Spleen (tissue), 11 donors: ENCODE measurements around the gene STAT1. TPM values are rescaled to one million over a fixed set of nuclear protein-coding genes. Genes with fewer than 3 reads are reported as not detected.
A peak's percentile ranks its signal among the peaks of the same experiment; 100 is the strongest.

Experiments
- DNase-seq: peaks from one replicate; pipeline ENCODE4 v3.0.0-alpha.2; 2020
- H3K27ac ChIP-seq, 8 donors: fragments of 200-600 bp; sonication (generic) in 7 of 8; 1 replicate in 4 of 8; 2 replicates in 4 of 8; pipeline versions ENCODE4 v1.5.0 to v1.8.0; 2016 to 2021; ENCODE audit warnings: inconsistent platforms in 4 of 8, mild to moderate bottlenecking in 4 of 8, moderate library complexity in 1 of 8
- H3K27me3 ChIP-seq, 7 donors: fragments of 200-600 bp; sonication (generic) in 6 of 7; replicated peaks in 1 of 7; 1 replicate in 4 of 7; 2 replicates in 3 of 7; pipeline versions ENCODE4 v1.5.0 to v1.8.0; 2016 to 2021; ENCODE audit warnings: inconsistent platforms in 3 of 7, mild to moderate bottlenecking in 1 of 7
- H3K36me3 ChIP-seq, 6 donors: fragments of 200-600 bp; sonication (generic) in 5 of 6; 1 replicate in 4 of 6; 2 replicates in 2 of 6; pipeline versions ENCODE4 v1.5.0 to v1.8.0; 2016 to 2021; ENCODE audit warnings: inconsistent platforms in 2 of 6
- H3K4me1 ChIP-seq, 6 donors: fragments of 200-600 bp; sonication (generic) in 5 of 6; 1 replicate in 3 of 6; 2 replicates in 3 of 6; pipeline versions ENCODE4 v1.5.0 to v1.8.0; 2016 to 2021; ENCODE audit warnings: inconsistent platforms in 3 of 6
- H3K4me3 ChIP-seq, 8 donors: fragments of 200-600 bp; sonication (generic) in 7 of 8; 1 replicate in 4 of 8; 2 replicates in 4 of 8; pipeline versions ENCODE4 v1.5.0 to v1.8.0; 2016 to 2021; ENCODE audit warnings: inconsistent platforms in 4 of 8, mild to moderate bottlenecking in 4 of 8, moderate library complexity in 2 of 8
- H3K9me3 ChIP-seq, 8 donors: fragments of 200-600 bp; sonication (generic) in 7 of 8; 1 replicate in 4 of 8; 2 replicates in 4 of 8; pipeline versions ENCODE4 v1.5.0 to v1.8.0; 2016 to 2021; ENCODE audit warnings: inconsistent platforms in 4 of 8
- POLR2A ChIP-seq, 3 donors: fragments of 450-650 bp; IDR thresholded peaks; one replicate each; pipeline ENCODE4 v1.5.1; 2017; ENCODE audit warnings: antibody characterized with exemption in 3 of 3, mild to moderate bottlenecking in 1 of 3
- POLR2AphosphoS5 ChIP-seq, 3 donors: sonication (generic); formaldehyde crosslinking; IDR thresholded peaks; one replicate each; pipeline ENCODE4 v1.5.1; 2017; ENCODE audit warnings: antibody characterized with exemption in 3 of 3
- WGBS, 5 donors: extraction: QIAGEN DNeasy Blood & Tissue Kit in 3 of 5; methylation state at CpG; one replicate each; pipeline versions ENCODE4 v1.1.5 to v1.1.7; 2013 to 2018; 5-methylcytosine and 5-hydroxymethylcytosine counted together
- intact Hi-C: fragments of 100-400 bp; cut with DNase I; formaldehyde crosslinking; loops from one replicate; pipeline ENCODE4 v1.15.0; 2023; ENCODE audit warnings: low total_unique reads
- polyA plus RNA-seq, 3 donors: library from polyadenylated mRNA; stranded (reverse); fragments of 200-250 nt; gene quantifications; one replicate each; pipeline ENCODE4 v1.2.1, GENCODE V29; 2013
- total RNA-seq, 7 donors: library from RNA; depleted of rRNA in 3 of 7; stranded (reverse); fragments of >200 nt in 3 of 7; fragmentation: NEBNext Ultra II Directional in 4 of 7; extraction: Animal tissue kit (Norgen Biotek cat#: 25700) in 4 of 7; gene quantifications; one replicate each; pipeline versions ENCODE4 v1.1.0 to v1.2.1, GENCODE V29; 2016 to 2021
- TF ChIP-seq, protein P1 (sequence below), 11 experiments: fragments of 200-600 bp in 7 of 11; fragments of 450-650 bp in 4 of 11; sonication (generic) in 4 of 11; IDR thresholded peaks in 8 of 11; conservative IDR thresholded peaks in 3 of 11; 1 replicate in 7 of 11; 2 replicates in 4 of 11; pipeline versions ENCODE4 v1.4.0 to v1.8.0; 2016 to 2021; ENCODE audit warnings: antibody characterized with exemption in 11 of 11, inconsistent platforms in 4 of 11, mild to moderate bottlenecking in 1 of 11
- donor health status: healthy with polysubstance abuse.
- donor health status: DM: no; HTN: no; CAD: no; lungs with moderate emphysema.
- donor health status: DM: no; HTN: no; CAD: no.
- donor health status: Bipolar disorder and iron deficiency.
- donor health status: healthy.
- donor health status: DM: no; HTN: no; CAD: no.
- donor health status: DM: yes; HTN: yes; CAD: no.

The STAT1 gene
- total and polyA plus RNA-seq, 10 donors, result 19.5 to 246 (median 119) TPM

GRCh38 chr2:191029280-191029950 lies 15.4 kb upstream of the STAT1 start:
- intact Hi-C loops, result no loop called here

GRCh38 chr2:191026377-191026776 lies 12.4 kb upstream of the STAT1 start:
- Histone ChIP-seq H3K36me3 (no peaks in the 10 kb centered on the region), H3K27ac (peak overlapping the region in 3 of 8 donors; percentile 2 to 62 (median 58)), H3K4me3 (no peak overlapping the region), H3K4me1 (peaks cover 16 to 83% (median 51%) of the 10 kb centered on the region in 6 donors), H3K27me3 (no peaks in the 10 kb centered on the region), H3K9me3 (no peaks in the 10 kb centered on the region)
- whole genome bisulfite sequencing, 5 donors, result 46 to 50% (median 48%) methylated on average over 2 of the region's 2 CpGs
- TF ChIP-seq POLR2AphosphoS5 (IDR thresholded peaks at IDR 0.05), result no peak
- TF ChIP-seq POLR2A (IDR thresholded peaks at IDR 0.05), result no peak
- TF ChIP-seq, protein P1, sequence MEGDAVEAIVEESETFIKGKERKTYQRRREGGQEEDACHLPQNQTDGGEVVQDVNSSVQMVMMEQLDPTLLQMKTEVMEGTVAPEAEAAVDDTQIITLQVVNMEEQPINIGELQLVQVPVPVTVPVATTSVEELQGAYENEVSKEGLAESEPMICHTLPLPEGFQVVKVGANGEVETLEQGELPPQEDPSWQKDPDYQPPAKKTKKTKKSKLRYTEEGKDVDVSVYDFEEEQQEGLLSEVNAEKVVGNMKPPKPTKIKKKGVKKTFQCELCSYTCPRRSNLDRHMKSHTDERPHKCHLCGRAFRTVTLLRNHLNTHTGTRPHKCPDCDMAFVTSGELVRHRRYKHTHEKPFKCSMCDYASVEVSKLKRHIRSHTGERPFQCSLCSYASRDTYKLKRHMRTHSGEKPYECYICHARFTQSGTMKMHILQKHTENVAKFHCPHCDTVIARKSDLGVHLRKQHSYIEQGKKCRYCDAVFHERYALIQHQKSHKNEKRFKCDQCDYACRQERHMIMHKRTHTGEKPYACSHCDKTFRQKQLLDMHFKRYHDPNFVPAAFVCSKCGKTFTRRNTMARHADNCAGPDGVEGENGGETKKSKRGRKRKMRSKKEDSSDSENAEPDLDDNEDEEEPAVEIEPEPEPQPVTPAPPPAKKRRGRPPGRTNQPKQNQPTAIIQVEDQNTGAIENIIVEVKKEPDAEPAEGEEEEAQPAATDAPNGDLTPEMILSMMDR (IDR thresholded peaks at IDR 0.05 in 8 of 11, conservative IDR thresholded peaks at IDR 0.05 in 3 of 11), result no peak
- intact Hi-C loops, result no loop called here
- DNase-seq, result no peak

More at GRCh38 chr2:191029280-191029950, 15.4 kb upstream of the STAT1 start:
- no peak for DNase-seq
- Histone ChIP-seq H3K27ac (peak overlapping the region in 6 of 8 donors; percentile 21 to 68 (median 44)), H3K36me3 (peaks cover 0 to 23% (median 0%) of the 10 kb centered on the region in 6 donors), H3K27me3 (no peaks in the 10 kb centered on the region), H3K4me3 (no peak overlapping the region), H3K9me3 (no peaks in the 10 kb centered on the region), H3K4me1 (peaks cover 8 to 68% (median 34%) of the 10 kb centered on the region in 6 donors)
- TF ChIP-seq, protein P1 (IDR thresholded peaks at IDR 0.05 in 8 of 11, conservative IDR thresholded peaks at IDR 0.05 in 3 of 11), result no peak
- TF ChIP-seq POLR2AphosphoS5 (IDR thresholded peaks at IDR 0.05) (no peak), POLR2A (IDR thresholded peaks at IDR 0.05) (no peak)
- 68 to 79% (median 73%) methylated on average over 10 of the region's 10 CpGs for WGBS, 5 donors

DNA sequence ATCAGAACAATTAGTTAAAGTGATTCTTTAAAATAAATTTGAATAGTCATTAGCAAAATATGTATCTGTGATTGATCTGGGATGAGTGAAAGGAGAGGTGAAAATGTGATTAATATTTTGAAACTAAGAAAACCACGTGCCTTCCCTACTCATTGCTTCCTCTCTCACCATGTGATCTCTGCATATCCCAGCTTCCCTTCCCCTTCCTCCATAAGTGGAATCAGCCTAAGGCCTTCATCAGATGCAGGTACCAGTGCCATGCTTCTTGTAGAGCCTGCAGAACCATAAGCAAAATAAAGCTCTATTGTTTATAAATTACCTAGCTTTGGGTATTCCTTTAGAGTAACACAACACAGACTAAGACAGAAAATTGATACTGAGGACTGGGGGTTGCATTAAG lies 11.2 kb upstream of the STAT1 start:
- TF ChIP-seq POLR2AphosphoS5 (IDR thresholded peaks at IDR 0.05), result no peak
- no peak for TF ChIP-seq POLR2A (IDR thresholded peaks at IDR 0.05)
- TF ChIP-seq, protein P1 (IDR thresholded peaks at IDR 0.05 in 8 of 11, conservative IDR thresholded peaks at IDR 0.05 in 3 of 11), result no peak
- Histone ChIP-seq H3K9me3 (no peaks in the 10 kb centered on the region), H3K4me3 (no peak overlapping the region), H3K27ac (peak overlapping the region in 4 of 8 donors; percentile 12 to 62 (median 35)), H3K36me3 (no peaks in the 10 kb centered on the region), H3K27me3 (no peaks in the 10 kb centered on the region), H3K4me1 (peaks cover 13 to 79% (median 47%) of the 10 kb centered on the region in 6 donors)
- DNase-seq, result no peak
- WGBS, 5 donors, result 4 to 54% (median 37%) methylated on average over 1 of the region's 1 CpG
- intact Hi-C loops, result no loop called here

DNA sequence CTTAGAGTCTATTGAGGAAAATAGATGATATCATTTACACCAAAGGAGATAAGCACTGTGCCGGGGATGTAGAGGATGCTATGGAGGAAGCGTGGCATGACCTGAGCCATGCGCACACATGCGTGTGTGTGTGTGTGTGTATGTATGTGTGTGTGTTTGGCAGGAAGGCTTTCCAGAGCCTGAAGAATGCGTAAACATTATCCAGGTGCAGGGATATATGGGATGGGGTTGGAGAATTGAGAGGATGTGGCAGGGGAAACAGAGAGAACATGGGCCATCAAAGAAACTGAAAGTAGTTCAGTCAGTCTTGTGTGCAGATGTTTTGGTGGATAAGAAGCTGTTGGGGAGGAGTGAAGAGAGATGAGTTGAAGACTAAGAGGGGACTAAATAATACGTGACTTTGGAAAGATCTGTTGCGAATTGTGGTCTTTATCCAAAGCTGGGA lies 9.3 kb upstream of the STAT1 start:
- H3K27me3 ChIP-seq, result no peaks in the 10 kb centered on the region
- 68 to 77% (median 74%) methylated on average over 7 of the region's 7 CpGs for WGBS, 5 donors
- TF ChIP-seq, protein P1 (IDR thresholded peaks at IDR 0.05 in 8 of 11, conservative IDR thresholded peaks at IDR 0.05 in 3 of 11), result no peak
- TF ChIP-seq POLR2AphosphoS5 (IDR thresholded peaks at IDR 0.05), result peak in 1 of 3 donors; percentile 73
- H3K4me1 ChIP-seq, result peaks cover 19 to 79% (median 47%) of the 10 kb centered on the region in 6 donors
- H3K36me3 ChIP-seq, result no peaks in the 10 kb centered on the region
- no peak for DNase-seq
- H3K27ac ChIP-seq, result peak overlapping the region in 5 of 8 donors; percentile 12 to 96 (median 94)
- intact Hi-C loops, result no loop called here
- peak overlapping the region in 3 of 8 donors; percentile 7 to 44 (median 11) for H3K4me3 ChIP-seq
- no peaks in the 10 kb centered on the region for H3K9me3 ChIP-seq
